Natural killer cell (primary cell): ENCODE measurements around the gene MCF2L. TPM values are rescaled to one million over a fixed set of nuclear protein-coding genes. Genes with fewer than 3 reads are reported as not detected.

ENCODE experiments used
- ATAC-seq, 3 donors: fragments of 150-1000 bp in 2 of 3; fragments of 200-7000 bp in 1 of 3; cut with Tn5 transposase; 1 replicate in 1 of 3; 2 replicates in 2 of 3; pipeline ENCODE4 v1.10.0; 2021; ENCODE audit warnings: mild to moderate bottlenecking in 2 of 3, moderate library complexity in 2 of 3
- DNase-seq, 2 donors: peaks; one replicate each; pipeline versions ENCODE4 v3.0.0 to v3.0.0-alpha.2; 2013 to 2021; ENCODE audit warnings: mixed read lengths in 1 of 2
- H3K27ac ChIP-seq: one replicate; pipeline ENCODE4 v1.5.1; 2013; ENCODE audit warnings: mild to moderate bottlenecking, low read length
- H3K27me3 ChIP-seq: one replicate; pipeline ENCODE4 v1.6.1; 2013; ENCODE audit warnings: low read length; ENCODE audit not compliant: control insufficient read depth, insufficient read depth
- H3K36me3 ChIP-seq: one replicate; pipeline ENCODE4 v1.6.1; 2013; ENCODE audit warnings: low read length; ENCODE audit not compliant: control insufficient read depth, insufficient read depth
- H3K4me1 ChIP-seq: one replicate; pipeline ENCODE4 v1.6.1; 2013; ENCODE audit warnings: low read length; ENCODE audit not compliant: control insufficient read depth, insufficient read depth
- H3K4me3 ChIP-seq: one replicate; pipeline ENCODE4 v1.5.1; 2013; ENCODE audit warnings: low read length
- H3K9me3 ChIP-seq: one replicate; pipeline ENCODE4 v1.6.1; 2013; ENCODE audit warnings: low read length; ENCODE audit not compliant: control insufficient read depth, insufficient read depth
- H3K27ac Mint-ChIP-seq, 2 donors: one replicate each; pipeline ENCODE4 v1.8.0; 2022; ENCODE audit warnings: mild to moderate bottlenecking in 2 of 2, mixed read lengths in 2 of 2, moderate library complexity in 1 of 2
- H3K27me3 Mint-ChIP-seq, 2 donors: one replicate each; pipeline ENCODE4 v1.8.0; 2022; ENCODE audit warnings: low read depth in 2 of 2, mixed read lengths in 2 of 2
- H3K36me3 Mint-ChIP-seq: one replicate; pipeline ENCODE4 v1.8.0; 2022; ENCODE audit warnings: mixed read lengths
- H3K4me1 Mint-ChIP-seq, 2 donors: one replicate each; pipeline ENCODE4 v1.8.0; 2022; ENCODE audit warnings: mixed read lengths in 2 of 2
- H3K4me3 Mint-ChIP-seq: one replicate; pipeline ENCODE4 v1.8.0; 2022; ENCODE audit warnings: mild to moderate bottlenecking, moderate library complexity, mixed read lengths
- H3K9me3 Mint-ChIP-seq, 2 donors: one replicate each; pipeline ENCODE4 v1.8.0; 2022; ENCODE audit warnings: mixed read lengths in 2 of 2
- WGBS: methylation state at CpG from one replicate; pipeline ENCODE4 v1.1.7; 2013; ENCODE audit warnings: missing lambda C conversion rate; ENCODE audit not compliant: insufficient coverage; 5-methylcytosine and 5-hydroxymethylcytosine counted together
- intact Hi-C: fragments of 100-400 bp; cut with micrococcal nuclease; formaldehyde crosslinking; loops from one replicate; pipeline ENCODE4 v1.14.2; 2022
- total RNA-seq, 4 donors: library from RNA; stranded (reverse); fragments of 120-200 nt in 1 of 4; gene quantifications; one replicate each; pipeline versions ENCODE4 v1.2.3 to v1.2.4, GENCODE V29; 2013 to 2022
- TF ChIP-seq, protein P1 (sequence below): fragments of 200-600 bp; IDR thresholded peaks from one replicate; pipeline ENCODE4 v1.8.0; 2022; ENCODE audit warnings: antibody characterized with exemption

Gene MCF2L
- total RNA-seq, 3 donors from 2014 or later (not counting 1 experiment from before 2014, with no cell fraction given), result 1.7 to 3.0 (median 3.0) TPM

DNA sequence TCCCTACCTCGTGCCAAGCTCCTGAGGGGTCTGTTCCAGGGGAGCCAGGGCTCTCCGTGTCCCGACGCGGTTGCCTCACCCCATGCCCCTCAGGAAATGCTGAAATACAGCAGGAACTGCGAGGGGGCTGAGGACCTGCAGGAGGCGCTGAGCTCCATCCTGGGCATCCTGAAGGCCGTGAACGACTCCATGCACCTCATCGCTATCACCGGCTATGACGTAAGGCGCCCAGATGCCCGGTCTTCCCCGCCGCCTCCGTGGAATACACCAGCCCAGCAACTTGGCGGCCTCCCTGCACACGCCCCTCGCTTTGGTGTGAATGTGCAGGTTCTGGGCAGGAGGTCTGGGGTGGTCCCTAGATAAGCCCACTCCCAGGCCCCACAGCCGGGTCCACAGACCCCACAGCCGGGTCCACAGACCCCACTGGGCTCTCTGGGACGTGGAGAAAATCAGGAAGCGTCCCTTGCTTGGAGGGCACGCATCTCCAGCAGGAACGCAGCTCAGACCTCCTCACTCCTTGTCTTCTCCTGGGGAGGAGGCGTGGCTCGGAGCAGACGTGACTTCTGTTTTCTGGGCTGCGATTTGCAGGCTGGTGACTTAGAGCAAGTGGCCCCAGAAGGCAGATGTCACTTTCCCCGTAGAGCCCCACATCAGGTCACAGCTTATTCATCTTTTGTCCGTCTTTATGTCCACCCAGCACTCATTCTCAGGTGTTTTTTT lies 117.2 kb downstream of the MCF2L start:
- Histone ChIP-seq H3K9me3 (no peaks in the 10 kb centered on the region), H3K36me3 (no peaks in the 10 kb centered on the region), H3K4me3 (no peak overlapping the region), H3K4me1 (no peaks in the 10 kb centered on the region), H3K27me3 (no peaks in the 10 kb centered on the region), H3K27ac (no peak overlapping the region)
- no peaks in the 10 kb centered on the region for H3K9me3 Mint-ChIP-seq
- no peaks in the 10 kb centered on the region for H3K27me3 Mint-ChIP-seq
- WGBS, result 90% methylated on average over 31 of the region's 32 CpGs
- H3K4me3 Mint-ChIP-seq, result no peak overlapping the region
- H3K4me1 Mint-ChIP-seq, result no peaks in the 10 kb centered on the region
- TF ChIP-seq, protein P1, sequence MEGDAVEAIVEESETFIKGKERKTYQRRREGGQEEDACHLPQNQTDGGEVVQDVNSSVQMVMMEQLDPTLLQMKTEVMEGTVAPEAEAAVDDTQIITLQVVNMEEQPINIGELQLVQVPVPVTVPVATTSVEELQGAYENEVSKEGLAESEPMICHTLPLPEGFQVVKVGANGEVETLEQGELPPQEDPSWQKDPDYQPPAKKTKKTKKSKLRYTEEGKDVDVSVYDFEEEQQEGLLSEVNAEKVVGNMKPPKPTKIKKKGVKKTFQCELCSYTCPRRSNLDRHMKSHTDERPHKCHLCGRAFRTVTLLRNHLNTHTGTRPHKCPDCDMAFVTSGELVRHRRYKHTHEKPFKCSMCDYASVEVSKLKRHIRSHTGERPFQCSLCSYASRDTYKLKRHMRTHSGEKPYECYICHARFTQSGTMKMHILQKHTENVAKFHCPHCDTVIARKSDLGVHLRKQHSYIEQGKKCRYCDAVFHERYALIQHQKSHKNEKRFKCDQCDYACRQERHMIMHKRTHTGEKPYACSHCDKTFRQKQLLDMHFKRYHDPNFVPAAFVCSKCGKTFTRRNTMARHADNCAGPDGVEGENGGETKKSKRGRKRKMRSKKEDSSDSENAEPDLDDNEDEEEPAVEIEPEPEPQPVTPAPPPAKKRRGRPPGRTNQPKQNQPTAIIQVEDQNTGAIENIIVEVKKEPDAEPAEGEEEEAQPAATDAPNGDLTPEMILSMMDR, result no peak
- intact Hi-C loops, result no loop called here
- ATAC-seq, result no peak
- H3K27ac Mint-ChIP-seq, result no peak overlapping the region
- no peaks in the 10 kb centered on the region for H3K36me3 Mint-ChIP-seq
- DNase-seq, result no peak

DNA sequence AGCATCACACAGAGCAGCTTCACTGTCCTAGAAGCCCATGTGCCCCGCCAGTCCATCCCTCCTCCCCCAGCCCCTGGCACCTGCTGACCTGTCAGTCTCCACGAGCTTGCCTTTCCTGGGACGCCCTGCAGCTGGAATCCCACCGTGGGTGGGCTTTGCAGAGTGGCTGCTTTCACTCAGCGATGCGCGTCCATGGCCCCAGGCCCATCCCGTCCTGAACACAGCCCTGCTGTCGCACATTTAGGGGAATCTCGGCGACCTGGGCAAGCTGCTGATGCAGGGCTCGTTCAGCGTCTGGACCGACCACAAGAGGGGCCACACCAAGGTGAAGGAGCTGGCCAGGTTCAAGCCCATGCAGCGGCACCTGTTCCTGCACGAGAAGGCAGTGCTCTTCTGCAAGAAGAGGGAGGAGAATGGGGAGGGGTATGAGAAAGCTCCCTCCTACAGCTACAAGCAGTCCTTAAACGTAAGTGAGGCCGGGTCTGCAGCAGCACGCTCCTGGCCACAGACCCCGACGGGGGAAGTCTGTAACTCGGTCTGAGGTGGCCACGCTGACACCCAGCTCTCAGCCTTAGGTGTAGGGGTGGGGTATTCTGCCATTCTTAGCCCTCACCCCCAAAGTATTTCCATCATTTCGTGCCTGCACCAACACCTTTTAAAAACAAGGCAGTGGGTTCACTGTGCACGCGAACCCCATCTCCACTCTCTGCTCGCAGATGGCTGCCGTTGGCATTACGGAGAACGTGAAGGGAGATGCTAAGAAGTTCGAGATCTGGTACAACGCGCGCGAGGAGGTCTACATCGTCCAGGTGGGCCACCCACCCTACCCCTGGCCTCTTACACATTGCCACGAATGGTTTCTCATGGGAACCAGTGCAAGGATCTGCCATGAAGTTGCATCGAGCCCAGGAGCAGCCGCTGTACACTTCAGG lies 118.2 kb downstream of the MCF2L start:
- Histone ChIP-seq H3K9me3 (no peaks in the 10 kb centered on the region), H3K4me1 (no peaks in the 10 kb centered on the region), H3K27me3 (no peaks in the 10 kb centered on the region), H3K27ac (no peak overlapping the region), H3K36me3 (no peaks in the 10 kb centered on the region), H3K4me3 (no peak overlapping the region)
- Mint-ChIP-seq H3K9me3 (no peaks in the 10 kb centered on the region), H3K27ac (no peak overlapping the region), H3K4me1 (no peaks in the 10 kb centered on the region), H3K4me3 (no peak overlapping the region), H3K27me3 (no peaks in the 10 kb centered on the region), H3K36me3 (no peaks in the 10 kb centered on the region)
- TF ChIP-seq, protein P1, result no peak
- ATAC-seq, result no peak
- intact Hi-C loops, result no loop called here
- DNase-seq, result no peak
- 91% methylated on average over 35 of the region's 39 CpGs for WGBS

DNA sequence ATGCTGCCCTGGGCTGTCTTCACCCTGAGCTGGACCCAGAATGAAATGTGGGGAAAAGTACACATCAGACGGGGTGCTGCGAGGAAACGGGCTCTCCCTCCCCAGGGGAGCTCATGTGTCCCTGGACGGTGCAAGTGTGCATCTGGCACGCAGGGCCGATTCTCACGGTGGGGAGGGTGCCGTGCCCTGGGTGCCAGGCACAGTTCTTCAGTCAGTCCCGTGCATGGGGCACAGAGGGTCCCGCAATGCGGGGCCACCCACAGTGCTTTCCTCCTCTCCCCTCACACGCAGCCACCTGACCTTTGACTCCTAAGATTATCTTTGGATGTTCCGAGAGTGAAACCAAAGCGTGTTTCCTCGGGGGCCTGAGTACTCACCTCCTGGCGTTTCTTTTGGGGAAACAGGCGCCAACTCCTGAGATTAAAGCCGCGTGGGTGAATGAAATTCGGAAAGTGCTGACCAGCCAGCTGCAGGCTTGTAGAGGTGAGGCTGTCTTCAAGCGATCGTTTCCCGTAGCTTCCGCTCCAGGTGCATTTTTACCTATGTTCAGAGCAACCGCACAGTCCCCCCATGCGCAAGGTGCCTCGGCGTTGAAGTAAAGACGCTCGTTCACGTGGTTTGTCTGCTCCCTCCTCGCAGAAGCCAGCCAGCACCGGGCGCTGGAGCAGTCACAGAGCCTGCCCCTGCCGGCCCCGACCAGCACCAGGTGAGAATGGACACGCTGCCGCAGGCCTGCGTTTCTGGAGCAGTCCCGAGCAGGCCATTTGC lies 119.1 kb downstream of the MCF2L start:
- Histone ChIP-seq H3K4me3 (no peak overlapping the region), H3K27ac (no peak overlapping the region), H3K27me3 (no peaks in the 10 kb centered on the region), H3K9me3 (no peaks in the 10 kb centered on the region), H3K36me3 (no peaks in the 10 kb centered on the region), H3K4me1 (no peaks in the 10 kb centered on the region)
- H3K9me3 Mint-ChIP-seq, result no peaks in the 10 kb centered on the region
- intact Hi-C loops, result no loop called here
- no peaks in the 10 kb centered on the region for H3K27me3 Mint-ChIP-seq
- no peak overlapping the region for H3K27ac Mint-ChIP-seq
- ATAC-seq (no peak), DNase-seq (no peak)
- WGBS, result 95% methylated on average over 40 of the region's 40 CpGs
- H3K4me1 Mint-ChIP-seq, result no peaks in the 10 kb centered on the region
- no peaks in the 10 kb centered on the region for H3K36me3 Mint-ChIP-seq
- H3K4me3 Mint-ChIP-seq, result no peak overlapping the region
- TF ChIP-seq, protein P1, result no peak
